Smooth muscle cell (in vitro differentiated cells): ENCODE measurements around the gene C2orf80. TPM values are rescaled to one million over a fixed set of nuclear protein-coding genes. Genes with fewer than 3 reads are reported as not detected.
"Not testable (repeated sequence)": the region's sequence is repeated elsewhere in the genome, so short reads cannot be mapped to it uniquely, and the experiment has no call there.

Experiments
- DNase-seq: peaks from one replicate; lab custom pipeline; 2025; ENCODE audit not compliant: unreplicated experiment; lab: John Stamatoyannopoulos, UW
- H2AFZ ChIP-seq: fragments of 200-600 bp; sonication (generic); 2 replicates; pipeline ENCODE4 v1.6.0; 2016; ENCODE audit warnings: antibody characterized with exemption, low read depth, mild to moderate bottlenecking
- H3F3A ChIP-seq: fragments of 200-600 bp; sonication (generic); 2 replicates; pipeline ENCODE4 v1.6.0; 2017; ENCODE audit warnings: antibody characterized with exemption, low read depth
- H3K27ac ChIP-seq: fragments of 200-600 bp; sonication (generic); 2 replicates; pipeline ENCODE4 v1.5.1; 2016; ENCODE audit warnings: low read depth, mild to moderate bottlenecking
- H3K27me3 ChIP-seq: fragments of 200-600 bp; sonication (generic); 2 replicates; pipeline ENCODE4 v1.6.1; 2016; ENCODE audit warnings: low read depth, mild to moderate bottlenecking
- H3K36me3 ChIP-seq: fragments of 200-600 bp; sonication (generic); 2 replicates; pipeline ENCODE4 v1.5.1; 2016; ENCODE audit warnings: low read depth
- H3K4me1 ChIP-seq: fragments of 200-600 bp; sonication (generic); 2 replicates; pipeline ENCODE4 v1.5.1; 2016; ENCODE audit warnings: low read depth
- H3K4me2 ChIP-seq: fragments of 200-600 bp; sonication (generic); 2 replicates; pipeline ENCODE4 v1.6.0; 2016; ENCODE audit warnings: mild to moderate bottlenecking
- H3K4me3 ChIP-seq: fragments of 200-600 bp; sonication (generic); 2 replicates; pipeline ENCODE4 v1.5.1; 2016; ENCODE audit warnings: mild to moderate bottlenecking
- H3K79me2 ChIP-seq: fragments of 200-600 bp; sonication (generic); 2 replicates; pipeline ENCODE4 v1.6.0; 2016; ENCODE audit warnings: low read depth, mild to moderate bottlenecking
- H3K9ac ChIP-seq: fragments of 200-600 bp; sonication (generic); 2 replicates; pipeline ENCODE4 v1.6.0; 2016; ENCODE audit warnings: low read depth
- H3K9me3 ChIP-seq: fragments of 200-600 bp; sonication (generic); replicated peaks from 2 replicates; pipeline ENCODE4 v1.5.1; 2016; ENCODE audit warnings: low read depth
- H4K20me1 ChIP-seq: fragments of 200-600 bp; sonication (generic); 2 replicates; pipeline ENCODE4 v1.6.0; 2016; ENCODE audit warnings: low read depth
- WGBS: methylation state at CpG from one replicate; pipeline ENCODE4 v1.1.7; 2016; ENCODE audit warnings: low lambda C conversion rate; 5-methylcytosine and 5-hydroxymethylcytosine counted together
- polyA plus RNA-seq: library from polyadenylated mRNA; unstranded; fragments of >200 nt; fragmentation: Nextera tagmentation; extraction: Ambion mirVana; gene quantifications from 2 replicates; pipeline ENCODE4 v1.2.1, GENCODE V29; 2016
- total RNA-seq: library from RNA; depleted of rRNA; stranded (reverse); fragments of >200 nt; gene quantifications from 2 replicates; pipeline ENCODE4 v1.2.3, GENCODE V29; 2014
- TF ChIP-seq, protein P1 (sequence below): fragments of 200-600 bp; sonication (generic); IDR thresholded peaks from 2 replicates; pipeline ENCODE4 v1.5.1; 2017; ENCODE audit warnings: borderline replicate concordance, mild to moderate bottlenecking, antibody characterized with exemption; ENCODE audit not compliant: insufficient read depth, poor library complexity, severe bottlenecking

Gene C2orf80
- total and polyA plus RNA-seq, 2 experiments from 2014 or later: not detected

- no peaks in the 10 kb centered on the region for H4K20me1 ChIP-seq
- H3K9ac ChIP-seq: no peak overlapping the region
- H3K4me1 ChIP-seq: no peaks in the 10 kb centered on the region
- H3K27ac ChIP-seq: no peak overlapping the region
- H3F3A ChIP-seq: no peaks in the 10 kb centered on the region
- H3K4me3 ChIP-seq: no peak overlapping the region
- no peak for DNase-seq
- no peaks in the 10 kb centered on the region for H3K9me3 ChIP-seq
- TF ChIP-seq, protein P1, sequence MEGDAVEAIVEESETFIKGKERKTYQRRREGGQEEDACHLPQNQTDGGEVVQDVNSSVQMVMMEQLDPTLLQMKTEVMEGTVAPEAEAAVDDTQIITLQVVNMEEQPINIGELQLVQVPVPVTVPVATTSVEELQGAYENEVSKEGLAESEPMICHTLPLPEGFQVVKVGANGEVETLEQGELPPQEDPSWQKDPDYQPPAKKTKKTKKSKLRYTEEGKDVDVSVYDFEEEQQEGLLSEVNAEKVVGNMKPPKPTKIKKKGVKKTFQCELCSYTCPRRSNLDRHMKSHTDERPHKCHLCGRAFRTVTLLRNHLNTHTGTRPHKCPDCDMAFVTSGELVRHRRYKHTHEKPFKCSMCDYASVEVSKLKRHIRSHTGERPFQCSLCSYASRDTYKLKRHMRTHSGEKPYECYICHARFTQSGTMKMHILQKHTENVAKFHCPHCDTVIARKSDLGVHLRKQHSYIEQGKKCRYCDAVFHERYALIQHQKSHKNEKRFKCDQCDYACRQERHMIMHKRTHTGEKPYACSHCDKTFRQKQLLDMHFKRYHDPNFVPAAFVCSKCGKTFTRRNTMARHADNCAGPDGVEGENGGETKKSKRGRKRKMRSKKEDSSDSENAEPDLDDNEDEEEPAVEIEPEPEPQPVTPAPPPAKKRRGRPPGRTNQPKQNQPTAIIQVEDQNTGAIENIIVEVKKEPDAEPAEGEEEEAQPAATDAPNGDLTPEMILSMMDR: no peak
- H3K27me3 ChIP-seq: no peaks in the 10 kb centered on the region
- H3K79me2 ChIP-seq: no peaks in the 10 kb centered on the region
- no peaks in the 10 kb centered on the region for H3K36me3 ChIP-seq
- H2AFZ ChIP-seq: no peak overlapping the region
- WGBS: 93% methylated on average over 3 of the region's 3 CpGs
- no peak overlapping the region for H3K4me2 ChIP-seq
These were observed 70.9 kb downstream of the C2orf80 start for GRCh38 chr2:208118918-208119317.

GRCh38 chr2:208117390-208117789 lies 72.4 kb downstream of the C2orf80 start:
- not testable (repeated sequence) for H3K36me3 ChIP-seq, H3K4me1 ChIP-seq, H4K20me1 ChIP-seq, H3K9me3 ChIP-seq, H3K27me3 ChIP-seq, H2AFZ ChIP-seq, H3F3A ChIP-seq, H3K4me2 ChIP-seq, H3K9ac ChIP-seq, H3K4me3 ChIP-seq, H3K27ac ChIP-seq, H3K79me2 ChIP-seq, DNase-seq
- WGBS: 91% methylated on average over 11 of the region's 11 CpGs

Other genes with a start within 250 kb of the C2orf80 start
- 10.3 and 11.3 TPM in 2 replicates for gene PLEKHM3, start 164.5 kb downstream of the C2orf80 start, total RNA-seq
- 3.2 and 3.8 TPM in 2 replicates for gene PLEKHM3, start 164.5 kb downstream of the C2orf80 start, polyA plus RNA-seq
- not detected in 2 replicates for gene CRYGD, start 65.5 kb downstream of the C2orf80 start, total RNA-seq
- not detected in 2 replicates for gene CRYGD, start 65.5 kb downstream of the C2orf80 start, polyA plus RNA-seq
- gene CRYGC, start 60.2 kb downstream of the C2orf80 start, total RNA-seq: not detected in 2 replicates
- not detected in 2 replicates for gene CRYGC, start 60.2 kb downstream of the C2orf80 start, polyA plus RNA-seq
- gene CRYGB, start 43.9 kb downstream of the C2orf80 start, total RNA-seq: not detected in 2 replicates
- not detected in 2 replicates for gene CRYGB, start 43.9 kb downstream of the C2orf80 start, polyA plus RNA-seq
- gene CRYGA, start 26.4 kb downstream of the C2orf80 start, total RNA-seq: not detected in 2 replicates
- not detected in 2 replicates for gene CRYGA, start 26.4 kb downstream of the C2orf80 start, polyA plus RNA-seq
- 98.6 and 143 TPM in 2 replicates for gene IDH1, start 65.0 kb upstream of the C2orf80 start, total RNA-seq
- 76.0 and 97.2 TPM in 2 replicates for gene IDH1, start 65.0 kb upstream of the C2orf80 start, polyA plus RNA-seq
- gene PIKFYVE, start 76.2 kb upstream of the C2orf80 start, total RNA-seq: 29.5 and 32.5 TPM in 2 replicates
- 4.9 and 5.2 TPM in 2 replicates for gene PIKFYVE, start 76.2 kb upstream of the C2orf80 start, polyA plus RNA-seq
- not detected in 2 replicates for gene PTH2R, start 216.8 kb upstream of the C2orf80 start, total RNA-seq
- gene PTH2R, start 216.8 kb upstream of the C2orf80 start, polyA plus RNA-seq: not detected in 2 replicates